Mesendoderm (in vitro differentiated cells): ENCODE data around the gene RARA.

Source experiments
- DNase-seq: peaks from one replicate; pipeline ENCODE4 v3.0.0; 2013
- H2AK5ac ChIP-seq: 2 replicates; pipeline ENCODE4 v1.6.1; 2013; ENCODE audit warnings: low read length, inconsistent platforms
- H2BK120ac ChIP-seq: 2 replicates; pipeline ENCODE4 v1.6.1; 2013; ENCODE audit warnings: low read depth, mild to moderate bottlenecking, low read length, moderate library complexity, mixed read lengths
- H2BK15ac ChIP-seq: replicated peaks from 2 replicates; pipeline ENCODE4 v1.6.1; 2013; ENCODE audit warnings: low read depth, mild to moderate bottlenecking, moderate library complexity
- H2BK5ac ChIP-seq: 2 replicates; pipeline ENCODE4 v1.6.1; 2013; ENCODE audit warnings: low read length, inconsistent platforms
- H3K18ac ChIP-seq: 2 replicates; pipeline ENCODE4 v1.6.1; 2013; ENCODE audit warnings: mild to moderate bottlenecking, low read length, mixed read lengths
- H3K23ac ChIP-seq: one replicate; pipeline ENCODE4 v1.6.1; 2013; ENCODE audit warnings: low read length
- H3K27ac ChIP-seq: 2 replicates; pipeline ENCODE4 v1.5.1; 2013; ENCODE audit warnings: low read depth, mild to moderate bottlenecking, inconsistent platforms, low read length, moderate library complexity
- H3K27me3 ChIP-seq: 2 replicates; pipeline ENCODE4 v1.6.1; 2013; ENCODE audit warnings: low read length, control low read depth, mild to moderate bottlenecking, inconsistent platforms; ENCODE audit not compliant: insufficient read depth, poor library complexity
- H3K36me3 ChIP-seq: 2 replicates; pipeline ENCODE4 v1.6.1; 2013; ENCODE audit warnings: low read length, inconsistent platforms; ENCODE audit not compliant: control insufficient read depth, insufficient read depth
- H3K4ac ChIP-seq: one replicate; pipeline ENCODE4 v1.6.1; 2013; ENCODE audit warnings: low read depth, mild to moderate bottlenecking, low read length, moderate library complexity
- H3K4me1 ChIP-seq: 2 replicates; pipeline ENCODE4 v1.6.1; 2013; ENCODE audit warnings: low read depth, low read length, inconsistent platforms; ENCODE audit not compliant: control insufficient read depth
- H3K4me2 ChIP-seq: 2 replicates; pipeline ENCODE4 v1.6.1; 2013; ENCODE audit warnings: low read length
- H3K4me3 ChIP-seq: 2 replicates; pipeline ENCODE4 v1.5.1; 2013; ENCODE audit warnings: mild to moderate bottlenecking, low read length
- H3K56ac ChIP-seq: one replicate; pipeline ENCODE4 v1.6.1; 2013; ENCODE audit warnings: low read length
- H3K79me1 ChIP-seq: 2 replicates; pipeline ENCODE4 v1.6.1; 2013; ENCODE audit warnings: low read length, inconsistent platforms
- H3K79me2 ChIP-seq: 2 replicates; pipeline ENCODE4 v1.6.1; 2013; ENCODE audit warnings: mild to moderate bottlenecking, low read length; ENCODE audit not compliant: control insufficient read depth, insufficient read depth
- H3K9ac ChIP-seq: 2 replicates; pipeline ENCODE4 v1.6.1; 2013; ENCODE audit warnings: low read length, inconsistent platforms
- H4K5ac ChIP-seq: one replicate; pipeline ENCODE4 v1.6.1; 2013; ENCODE audit warnings: low read length
- H4K8ac ChIP-seq: one replicate; pipeline ENCODE4 v1.6.1; 2013; ENCODE audit warnings: low read depth, mild to moderate bottlenecking, control low read depth, low read length, moderate library complexity
- WGBS: extraction: QIAGEN DNeasy Blood & Tissue Kit; methylation state at CpG from one replicate; pipeline ENCODE4 v1.1.7; 2013; ENCODE audit warnings: low lambda C conversion rate, missing lambda C conversion rate; ENCODE audit not compliant: insufficient coverage; ENCODE audit errors: extremely low coverage; 5-methylcytosine and 5-hydroxymethylcytosine counted together

The RARA gene

GRCh38 chr17:40348562-40349476 lies 39.8 kb downstream of the RARA start:
- DNase-seq = no peak
- Histone ChIP-seq H4K5ac (no peak overlapping the region), H2BK15ac (no peak overlapping the region), H2BK120ac (no peak overlapping the region), H3K4ac (no peak overlapping the region), H3K27ac (no peak overlapping the region), H2AK5ac (peak overlapping the region; percentile 23), H3K4me2 (no peak overlapping the region), H3K4me3 (no peak overlapping the region), H3K18ac (no peak overlapping the region), H3K79me1 (peaks cover 30% of the 10 kb centered on the region), H3K9ac (peak overlapping the region; percentile 30), H4K8ac (no peak overlapping the region), H3K23ac (no peak overlapping the region), H3K27me3 (no peaks in the 10 kb centered on the region), H3K4me1 (peaks cover 41% of the 10 kb centered on the region), H3K79me2 (peaks cover 32% of the 10 kb centered on the region), H2BK5ac (no peak overlapping the region), H3K36me3 (peaks cover 4% of the 10 kb centered on the region), H3K56ac (peak overlapping the region; percentile 65)
- no CpG with 5 or more reads among the region's 17 CpGs for WGBS

GRCh38 chr17:40349477-40349894 lies 40.5 kb downstream of the RARA start:
- H3K79me1 ChIP-seq = peaks cover 30% of the 10 kb centered on the region

GRCh38 chr17:40349895-40350688 lies 41.1 kb downstream of the RARA start:
- peak overlapping the region; percentile 46 for H2BK5ac ChIP-seq
- H3K79me2 ChIP-seq = peaks cover 30% of the 10 kb centered on the region
- no peak overlapping the region for H3K18ac ChIP-seq
- no peak overlapping the region for H3K9ac ChIP-seq
- H3K56ac ChIP-seq = peak overlapping the region; percentile 69
- H3K4ac ChIP-seq = no peak overlapping the region
- no peak overlapping the region for H4K8ac ChIP-seq
- peak overlapping the region; percentile 4 for H3K23ac ChIP-seq
- H3K27me3 ChIP-seq = no peaks in the 10 kb centered on the region
- peak; percentile 97 for DNase-seq
- H3K79me1 ChIP-seq = peaks cover 30% of the 10 kb centered on the region
- H3K4me1 ChIP-seq = peaks cover 33% of the 10 kb centered on the region
- no peak overlapping the region for H3K27ac ChIP-seq
- no peak overlapping the region for H4K5ac ChIP-seq
- no peak overlapping the region for H3K4me2 ChIP-seq
- no peak overlapping the region for H2BK120ac ChIP-seq
- H2AK5ac ChIP-seq = peak overlapping the region; percentile 13
- H2BK15ac ChIP-seq = no peak overlapping the region
- H3K36me3 ChIP-seq = peaks cover 4% of the 10 kb centered on the region
- H3K4me3 ChIP-seq = no peak overlapping the region
- no CpG with 5 or more reads among the region's 19 CpGs for WGBS

More at GRCh38 chr17:40349477-40349894, 40.5 kb downstream of the RARA start:
- no peak overlapping the region for H2BK5ac ChIP-seq
- H3K56ac ChIP-seq = peak overlapping the region; percentile 51
- H3K36me3 ChIP-seq = peaks cover 4% of the 10 kb centered on the region
- H3K4me1 ChIP-seq = peaks cover 38% of the 10 kb centered on the region
- H3K4me2 ChIP-seq = no peak overlapping the region
- no peak overlapping the region for H3K4ac ChIP-seq
- H3K9ac ChIP-seq = no peak overlapping the region
- no peaks in the 10 kb centered on the region for H3K27me3 ChIP-seq
- no peak overlapping the region for H3K4me3 ChIP-seq
- WGBS = no CpG with 5 or more reads among the region's 10 CpGs
- no peak overlapping the region for H3K23ac ChIP-seq
- H3K27ac ChIP-seq = no peak overlapping the region
- H3K79me2 ChIP-seq = peaks cover 30% of the 10 kb centered on the region
- H2AK5ac ChIP-seq = no peak overlapping the region
- no peak overlapping the region for H2BK15ac ChIP-seq
- DNase-seq = no peak
- no peak overlapping the region for H3K18ac ChIP-seq
- no peak overlapping the region for H4K8ac ChIP-seq
- H2BK120ac ChIP-seq = no peak overlapping the region
- no peak overlapping the region for H4K5ac ChIP-seq

GRCh38 chr17:40350689-40351358 lies 41.8 kb downstream of the RARA start:
- peak overlapping the region; percentile 38 for H2BK5ac ChIP-seq
- peak overlapping the region; percentile 51 for H3K18ac ChIP-seq
- H3K79me2 ChIP-seq = peaks cover 30% of the 10 kb centered on the region
- H3K4ac ChIP-seq = no peak overlapping the region
- no CpG with 5 or more reads among the region's 17 CpGs for WGBS
- peaks cover 30% of the 10 kb centered on the region for H3K79me1 ChIP-seq
- no peak overlapping the region for H2AK5ac ChIP-seq
- DNase-seq = no peak
- peak overlapping the region; percentile 38 for H3K9ac ChIP-seq
- peaks cover 4% of the 10 kb centered on the region for H3K36me3 ChIP-seq
- peak overlapping the region; percentile 81 for H3K23ac ChIP-seq
- peak overlapping the region; percentile 19 for H3K4me2 ChIP-seq
- no peak overlapping the region for H2BK120ac ChIP-seq
- no peaks in the 10 kb centered on the region for H3K27me3 ChIP-seq
- H4K8ac ChIP-seq = no peak overlapping the region
- peaks cover 33% of the 10 kb centered on the region for H3K4me1 ChIP-seq
- H3K56ac ChIP-seq = peak overlapping the region; percentile 69
- H3K4me3 ChIP-seq = no peak overlapping the region
- H2BK15ac ChIP-seq = no peak overlapping the region
- peak overlapping the region; percentile 14 for H3K27ac ChIP-seq
- no peak overlapping the region for H4K5ac ChIP-seq

GRCh38 chr17:40351359-40352236 lies 42.6 kb downstream of the RARA start:
- Histone ChIP-seq H3K79me2 (peaks cover 26% of the 10 kb centered on the region), H2BK15ac (no peak overlapping the region), H2BK120ac (no peak overlapping the region), H4K8ac (no peak overlapping the region), H3K4me2 (no peak overlapping the region), H3K18ac (peak overlapping the region; percentile 51), H3K4me1 (peaks cover 29% of the 10 kb centered on the region), H4K5ac (no peak overlapping the region), H3K56ac (peak overlapping the region; percentile 66), H3K79me1 (peaks cover 29% of the 10 kb centered on the region), H3K27ac (peak overlapping the region; percentile 4), H3K23ac (no peak overlapping the region), H3K36me3 (peaks cover 4% of the 10 kb centered on the region), H3K27me3 (no peaks in the 10 kb centered on the region), H2BK5ac (no peak overlapping the region), H3K4me3 (no peak overlapping the region), H3K9ac (peak overlapping the region; percentile 41), H2AK5ac (no peak overlapping the region), H3K4ac (no peak overlapping the region)
- no peak for DNase-seq
- no CpG with 5 or more reads among the region's 27 CpGs for WGBS
